T-helper 22 cell (primary cell): ENCODE measurements around the gene AK4.
"Not testable (repeated sequence)": the region's sequence is repeated elsewhere in the genome, so short reads cannot be mapped to it uniquely, and the experiment has no call there.

Source experiments
- DNase-seq: peaks from one replicate; pipeline ENCODE4 v3.0.0-alpha.2; 2020; ENCODE audit warnings: low read depth

The AK4 gene

DNA sequence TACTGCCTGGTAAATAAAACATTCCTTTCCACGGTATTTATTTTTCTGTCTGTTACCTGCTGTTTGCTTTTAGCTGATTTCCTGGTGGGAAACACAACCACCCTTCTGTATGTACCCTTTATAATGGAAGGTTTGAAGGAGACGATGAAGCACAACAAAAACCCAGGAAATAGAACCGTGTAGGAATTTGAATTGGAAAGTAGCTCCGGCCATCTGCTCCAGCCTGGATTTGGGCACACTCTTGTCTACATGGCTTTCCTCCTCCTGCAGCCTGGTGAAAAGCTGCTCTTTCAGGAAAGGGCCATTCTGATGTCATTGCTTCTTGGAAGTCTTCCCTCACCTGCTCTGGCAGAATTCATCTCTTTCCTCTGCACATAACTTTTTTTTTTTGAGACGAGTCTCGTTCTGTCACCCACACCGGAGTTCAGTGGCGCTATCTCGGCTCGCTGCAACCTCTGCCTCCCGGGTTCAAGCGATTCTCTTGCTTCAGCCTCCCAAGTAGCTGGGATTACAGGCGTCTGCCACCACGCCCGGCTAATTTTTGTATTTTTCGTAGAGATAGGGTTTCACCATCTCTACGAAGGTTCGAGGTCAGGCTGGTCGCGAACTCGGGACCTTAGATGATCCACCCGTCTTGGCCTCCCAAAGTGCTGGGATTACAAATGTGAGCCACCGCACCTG is 2.7 kb downstream of the AK4 start:
- no peak for DNase-seq

DNA sequence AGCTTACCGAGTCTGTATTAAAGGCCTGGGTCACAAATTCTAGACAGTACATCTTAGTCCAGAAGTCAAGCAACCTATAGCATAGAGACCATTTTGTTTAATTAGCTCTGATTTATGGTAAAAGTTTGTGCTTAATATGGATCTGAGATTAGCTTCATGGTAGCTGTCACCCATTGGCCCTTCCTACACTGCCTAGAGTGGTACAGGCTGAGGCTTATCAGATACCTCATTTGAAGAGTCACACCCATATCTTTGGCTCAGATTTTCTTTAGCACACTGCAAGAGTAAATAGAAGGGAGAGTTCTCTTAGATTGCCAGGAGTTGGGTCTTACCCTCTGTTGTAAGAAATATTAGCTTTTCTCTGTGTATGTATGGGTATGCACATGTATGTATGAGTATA is 3.6 kb downstream of the AK4 start:
- DNase-seq: no peak

DNA sequence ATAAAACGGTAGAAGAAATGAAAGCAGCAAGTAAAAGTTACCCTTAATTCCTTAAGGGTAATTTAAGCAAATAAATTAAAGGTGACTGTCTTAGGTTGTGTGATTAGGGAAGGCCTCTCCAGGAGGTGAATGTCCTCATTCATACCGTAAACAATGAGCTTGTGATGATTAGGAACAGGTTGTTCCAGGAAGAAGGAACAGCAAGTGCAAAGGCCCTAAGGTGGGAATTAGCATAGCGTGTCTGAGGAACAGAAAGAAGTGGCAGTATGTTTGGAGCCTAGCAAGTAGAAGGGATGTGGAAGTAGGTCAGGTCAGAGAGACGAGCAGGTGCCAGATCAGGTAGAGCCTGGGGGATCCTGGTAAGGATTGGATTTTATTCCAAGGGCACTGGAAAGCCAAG is 5.6 kb downstream of the AK4 start:
- DNase-seq: no peak

DNA sequence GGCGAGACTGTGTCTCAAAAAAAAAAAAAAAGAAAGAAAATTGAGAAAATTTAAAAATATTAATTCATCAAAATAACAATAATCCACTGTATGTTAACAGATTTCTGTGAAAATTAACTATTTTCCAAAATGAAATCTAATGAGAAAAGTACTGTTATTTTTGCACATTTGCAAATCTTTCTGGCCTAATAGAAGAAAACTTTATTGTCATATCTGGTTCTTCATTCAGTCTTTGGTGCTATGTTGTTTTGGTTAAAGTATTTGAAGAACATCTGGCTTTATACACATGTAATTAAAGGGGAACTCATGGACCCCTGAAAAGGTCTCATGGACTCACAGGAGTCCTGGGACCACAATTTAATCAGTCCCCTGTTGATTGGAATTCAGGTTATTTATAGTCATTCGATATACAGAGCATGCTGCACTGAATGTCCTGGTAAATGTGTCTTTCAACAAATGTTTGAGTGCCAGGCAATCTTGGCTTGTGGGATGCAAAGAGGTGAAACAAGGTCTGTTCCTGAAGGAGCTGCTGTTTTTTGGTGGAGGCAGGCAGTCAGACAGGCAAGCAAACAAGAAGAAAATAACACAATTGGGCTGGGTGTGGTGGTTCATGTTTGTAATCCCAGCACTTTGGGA is 9.0 kb downstream of the AK4 start:
- DNase-seq: no peak

DNA sequence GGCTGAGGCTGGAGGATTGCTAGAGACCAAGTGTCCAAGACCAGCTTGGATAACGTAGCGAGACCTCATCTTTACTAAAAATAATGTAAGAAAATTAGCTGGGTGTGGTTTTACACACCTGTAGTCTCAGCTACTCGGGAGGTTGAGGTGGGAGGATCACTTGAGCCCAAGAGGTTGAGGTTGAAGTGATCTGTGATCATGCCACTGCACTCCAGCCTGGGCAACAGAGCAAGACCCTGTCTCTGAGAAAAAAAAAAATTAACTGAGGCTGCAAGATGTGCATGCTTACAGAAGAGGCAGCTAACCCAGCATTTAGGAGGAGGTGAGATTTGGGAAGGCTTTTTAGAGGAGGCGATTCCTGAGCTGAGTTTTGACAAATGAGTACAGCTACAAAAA is 9.5 kb downstream of the AK4 start:
- no peak for DNase-seq

DNA sequence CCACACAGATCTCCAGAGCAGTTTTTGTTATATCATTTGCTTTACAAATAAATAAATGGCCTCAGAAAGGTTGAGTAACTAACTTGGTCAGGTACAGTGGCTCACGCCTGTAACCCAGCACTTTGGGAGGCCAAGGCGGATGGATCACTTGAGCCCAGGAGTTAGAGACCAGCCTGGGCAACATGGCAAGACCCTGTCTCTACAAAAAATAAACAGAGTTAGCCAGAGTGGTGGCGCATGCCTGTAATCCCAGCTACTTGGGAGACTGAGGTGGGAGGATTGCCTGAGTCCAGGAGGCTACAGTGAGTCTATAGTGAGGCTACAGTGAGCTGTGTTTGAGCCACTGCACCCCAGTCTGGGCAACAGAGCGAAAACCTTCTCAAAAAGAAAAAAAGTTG is 11.3 kb downstream of the AK4 start:
- not testable (repeated sequence) for DNase-seq

DNA sequence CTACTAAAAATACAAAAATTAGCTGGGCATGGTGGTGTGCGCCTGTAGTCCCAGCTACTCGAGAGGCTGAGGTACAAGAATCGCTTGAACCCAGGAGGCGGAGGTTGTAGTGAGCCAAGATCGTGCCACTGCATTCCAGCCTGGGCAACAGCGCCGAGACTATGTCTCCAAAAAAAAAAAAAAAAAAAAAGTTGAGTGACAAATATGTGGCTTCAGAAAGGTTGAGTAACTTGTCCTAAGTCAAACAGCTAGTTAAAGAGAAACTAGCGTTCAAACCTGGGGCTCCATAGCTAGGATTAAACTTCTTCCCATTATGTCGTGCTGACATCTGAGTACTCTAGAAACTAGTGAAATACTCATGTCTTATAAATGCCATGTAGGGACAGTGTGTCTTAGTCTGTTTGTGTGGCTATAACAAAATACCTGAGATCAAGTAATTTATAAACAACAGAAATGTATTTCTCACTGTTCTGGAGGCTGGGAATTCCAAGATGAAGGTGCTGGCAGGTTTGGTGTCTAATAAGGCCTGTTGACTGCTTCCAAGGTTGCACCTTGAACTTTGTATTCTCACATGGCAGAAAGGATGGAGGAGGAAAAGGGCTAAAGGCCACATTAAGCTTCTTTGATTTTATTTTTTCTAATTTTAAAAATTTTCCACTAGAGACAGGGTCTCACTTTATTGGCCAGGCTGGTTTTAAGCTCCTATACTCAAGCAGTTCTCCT is 12.0 kb downstream of the AK4 start:
- no peak for DNase-seq

DNA sequence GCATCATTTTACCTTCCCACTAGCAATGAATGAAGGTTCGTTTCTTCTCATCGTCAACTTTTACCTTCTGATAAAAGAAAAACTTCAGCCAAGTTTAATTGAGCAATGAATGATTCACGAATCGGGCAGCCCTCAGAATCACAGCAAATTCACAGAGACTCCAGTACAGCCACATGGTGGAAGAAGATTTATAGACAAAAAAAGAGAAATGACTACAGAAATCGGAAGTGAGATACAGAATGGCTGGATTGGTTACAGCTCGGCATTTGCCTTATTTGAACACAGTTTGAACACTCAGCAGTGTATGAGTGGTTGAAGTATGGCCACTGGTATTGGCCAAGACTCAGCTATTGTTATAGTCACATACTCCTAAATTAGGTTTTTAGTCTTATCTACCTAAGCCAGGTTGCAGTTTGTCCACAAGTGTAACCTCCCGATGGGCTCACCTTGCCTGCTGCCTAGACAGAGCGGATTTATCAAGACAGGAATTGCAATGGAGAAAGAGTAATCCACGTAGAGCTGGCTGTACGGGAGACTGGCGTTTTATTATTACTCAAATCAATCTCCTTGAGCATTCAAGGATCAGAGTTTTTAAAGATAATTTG is 15.3 kb downstream of the AK4 start:
- DNase-seq: no peak

DNA sequence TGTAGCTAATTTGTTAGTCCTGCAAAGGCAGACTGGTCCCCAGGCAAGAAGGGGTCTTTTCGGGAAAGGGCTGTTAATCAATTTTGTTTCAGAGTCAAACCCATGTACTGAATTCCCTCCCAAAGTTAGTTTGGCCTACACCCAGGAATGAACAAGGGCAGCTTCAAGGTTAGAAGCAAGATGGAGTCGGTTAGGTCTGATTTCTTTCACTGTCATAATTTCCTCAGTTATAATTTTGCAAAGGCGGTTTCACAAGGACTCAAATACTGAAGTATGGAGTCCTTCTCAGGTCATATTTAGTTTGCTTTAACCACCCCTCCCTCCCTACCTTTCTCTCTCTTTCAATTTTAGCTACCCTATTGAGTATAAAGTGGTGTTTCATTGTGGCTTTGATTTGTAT is 16.1 kb downstream of the AK4 start:
- not testable (repeated sequence) for DNase-seq

DNA sequence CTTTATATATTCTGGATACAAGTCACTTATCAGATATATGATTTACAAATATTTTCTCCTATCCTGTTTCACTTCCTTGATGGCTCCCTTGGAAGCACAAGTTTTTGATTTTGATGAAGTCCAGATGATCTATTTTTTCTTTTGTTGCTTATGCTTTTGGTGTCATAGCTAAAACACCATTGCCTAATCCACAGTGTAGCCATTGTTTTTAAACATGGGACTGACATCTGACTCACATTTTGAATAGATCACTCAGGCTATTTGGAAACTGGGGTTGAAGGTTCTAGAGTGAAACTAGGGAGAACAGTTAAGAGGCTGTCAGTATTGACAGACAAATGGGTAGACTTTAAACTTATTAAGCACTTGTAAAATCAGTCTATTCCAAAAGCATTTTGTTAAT is 16.6 kb downstream of the AK4 start:
- no peak for DNase-seq

DNA sequence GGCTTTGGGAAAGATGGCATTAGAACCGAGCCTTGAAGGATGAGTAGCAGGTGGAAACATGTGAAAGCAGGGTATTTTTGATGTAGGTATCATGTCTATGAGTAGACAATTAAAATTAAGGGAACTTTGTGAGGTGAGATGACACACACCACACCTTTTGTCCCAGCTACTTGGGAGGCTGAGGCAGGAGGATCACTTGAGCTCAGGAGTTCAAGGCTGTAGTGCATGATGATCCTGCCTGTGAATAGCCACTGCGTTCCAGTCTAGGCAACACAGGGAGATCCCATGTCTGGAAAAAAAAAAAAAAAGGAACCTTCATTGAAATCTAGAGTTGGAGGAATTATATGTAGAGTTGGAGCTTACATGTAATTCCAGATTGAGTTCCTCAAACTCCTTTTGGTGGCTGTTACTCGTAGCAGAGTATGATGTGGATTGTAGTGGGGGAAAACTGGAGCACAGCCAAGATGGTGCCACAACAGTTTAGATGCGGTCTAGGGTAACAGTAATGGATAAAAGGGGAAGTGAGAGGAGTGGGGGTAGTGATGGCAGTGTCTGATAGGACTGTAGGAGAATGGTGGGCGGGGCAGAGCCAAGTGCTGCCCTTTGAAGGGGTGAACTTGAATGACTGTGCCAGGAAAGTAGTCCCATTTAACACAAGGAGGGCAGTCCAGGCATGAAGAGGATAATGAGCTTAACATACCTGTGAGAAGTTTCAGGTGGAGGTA is 17.4 kb downstream of the AK4 start:
- DNase-seq: no peak

DNA sequence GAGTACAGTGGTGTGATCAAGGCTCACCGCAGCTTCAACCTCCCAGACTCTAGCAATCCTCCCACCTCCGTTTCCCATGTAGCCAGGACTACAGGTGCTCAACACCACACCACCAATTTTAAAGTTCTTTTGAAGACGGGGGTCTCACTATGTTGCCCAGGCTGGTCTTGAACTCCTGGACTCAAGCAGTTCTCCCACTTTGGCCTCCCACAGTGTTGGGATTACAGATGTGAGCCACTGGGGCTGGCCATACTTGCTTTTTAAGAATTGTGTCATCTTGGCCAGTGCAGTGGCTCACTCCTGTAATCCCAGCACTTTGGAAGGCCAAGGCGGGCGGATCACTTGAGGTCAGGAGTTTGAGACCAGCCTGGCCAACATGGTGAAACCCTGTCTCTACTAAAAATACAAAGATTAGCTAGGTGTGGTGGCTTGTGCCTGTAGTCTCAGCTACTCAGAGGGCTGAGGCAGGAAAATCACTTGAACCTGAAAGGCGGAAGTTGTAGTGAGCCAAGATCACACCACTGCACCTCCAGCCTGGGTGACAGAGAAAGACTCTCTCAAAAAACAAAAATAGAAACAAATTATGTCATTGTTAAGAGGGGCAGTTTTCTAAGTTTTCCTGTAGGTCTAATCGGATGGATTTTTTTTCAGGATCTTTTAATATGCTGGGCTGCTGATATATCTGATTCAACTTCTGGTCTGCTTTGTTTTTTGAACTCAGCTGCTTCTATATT is 18.7 kb downstream of the AK4 start:
- no peak for DNase-seq

DNA sequence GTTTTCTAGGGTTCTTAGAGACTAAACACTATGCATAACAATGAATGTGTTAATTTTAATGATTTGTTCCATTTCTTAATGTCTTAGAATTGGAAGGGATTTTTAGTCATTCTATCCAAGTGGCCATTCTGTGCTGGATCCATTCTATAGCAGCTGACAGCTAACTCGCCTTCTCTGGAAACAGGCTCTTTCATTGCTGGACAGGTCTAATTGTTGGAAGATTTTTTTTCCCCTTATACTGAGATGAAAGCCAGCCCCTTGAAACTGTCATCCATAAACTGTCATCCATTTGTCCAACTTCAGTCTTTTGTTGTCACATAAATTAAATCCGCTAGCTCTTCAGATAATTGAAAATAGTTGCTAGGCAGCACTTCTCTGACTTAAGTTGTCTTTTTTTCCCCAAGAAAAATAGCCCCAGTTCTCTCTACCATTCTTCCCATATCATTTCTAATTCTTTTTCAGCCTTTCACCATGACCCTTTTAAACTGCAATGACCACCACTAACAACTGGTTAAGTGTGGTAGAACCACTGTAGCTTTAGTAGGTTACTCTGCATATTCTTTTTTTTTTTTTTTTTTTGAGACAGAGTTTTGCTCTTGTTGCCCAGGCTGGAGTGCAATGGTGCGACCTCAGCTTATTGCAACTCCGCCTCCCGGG is 19.7 kb downstream of the AK4 start:
- DNase-seq: no peak

DNA sequence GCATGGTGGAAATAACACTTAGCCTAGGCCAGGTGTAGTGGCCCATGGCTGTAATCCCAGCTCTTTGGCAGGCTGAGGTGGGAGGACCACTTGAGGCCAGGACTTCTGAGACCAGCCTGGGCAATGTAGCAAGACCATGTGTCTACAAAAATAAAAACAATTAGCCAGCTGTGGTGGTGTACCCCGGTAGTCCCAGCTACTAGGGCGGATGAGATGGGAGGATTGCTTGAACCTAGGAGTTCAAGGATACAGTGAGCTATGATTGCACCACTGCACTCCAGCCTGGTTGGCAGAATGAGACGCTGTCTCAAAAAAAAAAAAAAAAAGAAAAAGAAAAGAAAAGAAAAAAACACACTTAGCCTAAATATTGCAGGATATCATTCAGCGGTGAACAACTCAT is 20.9 kb downstream of the AK4 start:
- DNase-seq: no peak

DNA sequence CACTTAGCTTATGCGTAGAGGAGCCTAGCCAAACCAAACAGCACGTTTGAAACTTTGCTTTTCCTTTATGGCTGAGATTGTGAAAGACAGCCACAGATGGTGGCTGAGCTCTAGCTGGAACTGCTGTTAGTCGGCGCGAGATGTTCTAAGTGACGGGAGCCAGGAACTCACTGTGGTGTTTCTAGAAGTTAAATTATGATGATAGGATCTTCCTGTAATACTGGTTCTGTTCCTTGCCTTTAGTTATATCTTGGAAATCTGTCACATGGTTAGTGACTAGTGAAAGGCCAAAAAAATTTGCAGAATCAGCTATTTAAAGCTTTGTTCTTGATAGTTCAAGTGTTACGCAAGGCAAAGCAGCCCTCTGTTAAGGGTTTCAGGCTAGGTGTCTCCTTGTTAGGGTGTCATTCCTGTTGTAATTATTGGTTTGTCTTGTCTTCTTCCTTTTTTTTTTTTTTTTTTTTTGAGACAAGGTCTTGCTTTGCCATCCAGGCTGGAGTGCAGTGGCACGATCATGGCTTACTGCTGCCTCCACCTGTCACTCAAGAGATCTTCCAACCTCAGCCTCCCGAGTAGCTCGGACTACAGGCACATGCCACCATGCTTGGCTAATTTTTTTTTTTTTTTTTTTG is 22.6 kb downstream of the AK4 start:
- DNase-seq: no peak

DNA sequence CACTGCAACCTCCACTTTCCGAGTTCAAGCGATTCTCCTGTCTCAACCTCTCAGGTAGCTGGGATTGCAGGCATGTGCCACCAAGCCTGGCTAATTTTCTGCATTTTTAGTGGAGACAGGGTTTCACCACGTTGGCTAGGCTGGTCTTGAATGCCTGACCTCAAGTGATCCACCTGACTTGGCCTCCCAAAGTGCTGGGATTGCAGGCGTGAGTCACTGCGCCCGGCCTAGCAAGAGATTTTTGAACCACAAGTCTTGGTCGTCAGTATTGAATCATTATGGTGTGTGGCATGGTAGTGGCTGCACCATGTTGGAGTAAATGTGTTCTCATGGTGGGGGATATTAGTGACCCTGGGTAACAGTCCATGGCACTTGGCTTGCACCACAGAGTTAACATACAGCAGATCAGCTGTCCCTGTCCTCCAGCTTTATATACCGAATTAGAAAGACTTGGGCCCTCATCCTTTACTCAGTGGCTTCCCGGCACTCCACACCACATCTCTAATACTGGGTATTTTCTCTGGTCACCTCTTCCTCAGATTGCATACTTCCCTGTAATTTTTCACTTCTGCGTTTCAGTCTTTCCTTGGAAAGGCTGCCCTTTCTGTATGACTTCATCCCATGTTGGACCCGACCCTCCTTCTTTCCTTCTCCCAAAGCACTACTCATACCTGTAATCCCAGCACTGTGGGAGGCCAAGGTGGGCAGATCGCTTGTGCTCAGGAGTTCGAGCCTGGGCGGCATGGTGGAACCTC is 25.1 kb downstream of the AK4 start:
- no peak for DNase-seq

DNA sequence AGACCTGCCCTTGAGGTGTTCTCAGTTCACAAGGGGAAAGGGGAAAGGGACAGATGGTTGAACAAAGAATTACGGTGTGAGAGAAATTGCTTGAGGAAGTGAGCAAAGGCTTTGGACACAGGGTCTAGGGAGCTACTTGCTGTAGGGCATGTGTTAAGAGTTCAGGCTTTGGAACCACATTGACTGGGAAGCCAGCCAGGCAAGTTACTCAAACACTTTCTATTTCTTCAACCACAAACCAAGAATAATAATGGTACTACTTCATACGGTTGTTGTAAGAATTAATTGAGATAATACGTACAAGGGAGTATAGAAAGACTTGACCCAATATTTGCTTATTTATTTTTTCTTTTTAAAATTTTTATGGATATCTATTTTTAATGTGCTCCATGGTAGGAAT is 26.6 kb downstream of the AK4 start:
- DNase-seq: no peak

DNA sequence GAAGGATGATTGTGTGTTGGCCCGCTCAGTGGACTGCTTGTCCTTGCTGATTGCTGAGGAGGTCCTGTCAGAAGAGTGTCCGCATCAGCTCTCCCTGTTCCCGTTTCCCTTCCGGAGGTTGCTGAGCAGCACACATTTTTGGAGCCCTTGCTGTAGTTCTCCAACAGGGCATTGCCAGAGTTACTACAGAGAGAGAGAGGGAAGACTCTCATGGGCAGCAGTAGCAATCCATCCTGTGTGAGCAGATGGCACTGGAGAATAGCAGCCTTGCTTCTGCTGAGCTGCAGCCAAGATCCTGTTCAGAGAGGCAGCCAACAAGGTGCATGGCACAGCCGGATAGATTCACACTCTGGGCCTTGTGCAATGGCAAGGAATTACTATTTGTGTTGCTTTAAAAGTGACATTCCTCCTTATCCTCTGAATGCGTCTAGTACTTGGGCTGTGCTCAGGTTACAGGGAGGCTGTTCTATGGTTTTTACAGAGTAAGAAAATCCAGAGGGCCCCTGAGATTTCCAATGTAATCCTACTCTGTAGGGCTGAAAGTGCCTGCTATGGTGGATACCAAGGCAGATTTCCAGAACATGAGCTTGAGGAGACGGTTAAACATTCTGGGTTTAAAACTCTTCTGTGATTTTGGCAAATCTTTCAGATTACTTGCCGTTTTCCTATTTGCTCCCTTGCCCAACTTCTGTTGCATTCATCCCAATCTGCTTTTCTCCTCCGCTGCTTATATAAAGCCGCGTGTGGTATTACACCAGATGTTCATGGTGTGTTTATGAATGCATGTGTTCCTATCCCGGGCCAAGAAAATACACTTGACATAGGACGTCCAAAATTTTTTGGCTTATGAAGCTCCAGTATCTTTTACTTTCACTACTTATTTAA is 27.4 kb downstream of the AK4 start:
- DNase-seq: no peak

DNA sequence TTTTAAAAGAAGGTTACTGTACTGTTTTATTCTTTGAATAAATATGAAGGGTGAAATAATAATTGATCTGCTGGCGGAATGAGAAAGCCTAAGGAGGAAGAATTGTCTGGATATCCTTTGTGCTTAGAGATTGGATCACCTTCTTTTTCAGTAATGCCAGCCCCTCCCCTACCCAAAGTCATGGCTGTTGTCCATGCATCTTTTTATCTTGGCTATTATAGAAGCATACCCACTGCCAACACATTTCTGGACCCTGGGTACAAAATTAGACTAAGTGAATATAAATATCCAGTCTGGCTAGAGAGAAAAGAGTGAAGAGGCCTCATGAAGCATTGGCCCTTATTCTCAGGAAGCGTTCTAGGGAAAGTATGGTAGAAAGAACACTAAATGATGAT is 28.1 kb downstream of the AK4 start:
- DNase-seq: no peak
